PC-3 (cell line): ENCODE measurements around the gene FLNA. TPM values are rescaled to one million over a fixed set of nuclear protein-coding genes. Genes with fewer than 3 reads are reported as not detected.

Experiments
- ATAC-seq: fragments of 200-7000 bp; cut with Tn5 transposase; 2 replicates; pipeline ENCODE4 v1.9.1; 2020; ENCODE audit warnings: mild to moderate bottlenecking, moderate library complexity
- BruUV-seq: library from RNA; stranded (reverse); fragments of 400-500 nt; replicated peaks from 2 replicates; lab custom pipeline; 2021; lab: Mats Ljungman, UMichigan
- CTCF ChIA-PET: fragments of 300-600 bp; sonication (Branson Sonifier 250); formaldehyde crosslinking; loops from one replicate; lab custom pipeline; 2022; ENCODE audit warnings: antibody characterized with exemption; lab: Charles Lee
- POLR2A ChIA-PET: fragments of 300-600 bp; sonication (Branson Sonifier 250); formaldehyde crosslinking; loops from one replicate; lab custom pipeline; 2022; ENCODE audit warnings: antibody characterized with exemption; ENCODE audit not compliant: unreplicated experiment; lab: Charles Lee
- DNase-seq: peaks from one replicate; pipeline ENCODE4 v3.0.0-alpha.2; 2015
- H2AFZ ChIP-seq: fragments of 300-600 bp; sonication (generic); 2 replicates; pipeline ENCODE4 v1.6.0; 2016; ENCODE audit warnings: antibody characterized with exemption, low read length
- H3F3A ChIP-seq: fragments of 300-600 bp; sonication (generic); one replicate; pipeline ENCODE4 v1.6.0; 2017; ENCODE audit warnings: antibody characterized with exemption, low read length, control low read depth, mild to moderate bottlenecking; ENCODE audit not compliant: unreplicated experiment
- H3K27ac ChIP-seq: fragments of 300-600 bp; sonication (generic); 2 replicates; pipeline ENCODE4 v1.5.1; 2016; ENCODE audit warnings: mild to moderate bottlenecking, low read length
- H3K27me3 ChIP-seq: fragments of 300-600 bp; sonication (generic); 2 replicates; pipeline ENCODE4 v1.6.1; 2016; ENCODE audit warnings: low read length, mixed read lengths
- H3K36me3 ChIP-seq: fragments of 300-600 bp; sonication (generic); 2 replicates; pipeline ENCODE4 v1.6.1; 2016; ENCODE audit warnings: low read depth, mixed run types, low read length, mixed read lengths
- H3K4me1 ChIP-seq: fragments of 300-600 bp; sonication (generic); 2 replicates; pipeline ENCODE4 v1.5.1; 2016; ENCODE audit warnings: low read length; ENCODE audit not compliant: insufficient read depth
- H3K4me2 ChIP-seq: fragments of 300-600 bp; sonication (generic); 2 replicates; pipeline ENCODE4 v1.6.0; 2016; ENCODE audit warnings: low read length
- H3K4me3 ChIP-seq: fragments of 300-600 bp; sonication (generic); 2 replicates; pipeline ENCODE4 v1.5.1; 2016; ENCODE audit warnings: mild to moderate bottlenecking, low read length, mixed read lengths
- H3K79me2 ChIP-seq: fragments of 300-600 bp; sonication (generic); 2 replicates; pipeline ENCODE4 v1.6.1; 2017; ENCODE audit warnings: low read length, mixed read lengths
- H3K9ac ChIP-seq: fragments of 300-600 bp; sonication (generic); 2 replicates; pipeline ENCODE4 v1.6.0; 2016; ENCODE audit warnings: mild to moderate bottlenecking, low read length
- H3K9me2 ChIP-seq: fragments of 300-600 bp; sonication (generic); replicated peaks from 2 replicates; pipeline ENCODE4 v1.6.1; 2016; ENCODE audit warnings: mixed run types, low read length, mixed read lengths
- H3K9me3 ChIP-seq: fragments of 300-600 bp; sonication (generic); 2 replicates; pipeline ENCODE4 v1.6.1; 2016; ENCODE audit warnings: low read length, mixed read lengths
- H4K20me1 ChIP-seq: fragments of 300-600 bp; sonication (generic); 2 replicates; pipeline ENCODE4 v1.6.1; 2016; ENCODE audit warnings: low read length, mixed read lengths
- CTCF ChIP-seq: fragments of 300-600 bp; sonication (generic); conservative IDR thresholded peaks from 2 replicates; pipeline ENCODE4 v1.5.1; 2017; ENCODE audit warnings: antibody characterized with exemption, low read depth, mild to moderate bottlenecking, low read length
- EZH2 ChIP-seq: fragments of 300-600 bp; sonication (generic); IDR thresholded peaks from one replicate; pipeline ENCODE4 v1.6.1; 2017; ENCODE audit warnings: antibody characterized with exemption, mild to moderate bottlenecking, low read length; ENCODE audit not compliant: unreplicated experiment
- EZH2phosphoT487 ChIP-seq: fragments of 300-600 bp; sonication (generic); IDR thresholded peaks from 2 replicates; pipeline ENCODE4 v1.6.1; 2018; ENCODE audit warnings: mild to moderate bottlenecking, antibody characterized with exemption, low read length, borderline replicate concordance
- intact Hi-C: fragments of 100-400 bp; cut with micrococcal nuclease; formaldehyde crosslinking; loops from 2 replicates; pipeline ENCODE4 v1.9.0; 2023
- total RNA-seq: library from RNA; depleted of rRNA; stranded (reverse); fragments of >200 nt; gene quantifications from 2 replicates; pipeline ENCODE4 v1.2.3, GENCODE V29; 2014

Gene FLNA
- total RNA-seq, 1 experiment from 2014 or later = 2,058 TPM

DNA sequence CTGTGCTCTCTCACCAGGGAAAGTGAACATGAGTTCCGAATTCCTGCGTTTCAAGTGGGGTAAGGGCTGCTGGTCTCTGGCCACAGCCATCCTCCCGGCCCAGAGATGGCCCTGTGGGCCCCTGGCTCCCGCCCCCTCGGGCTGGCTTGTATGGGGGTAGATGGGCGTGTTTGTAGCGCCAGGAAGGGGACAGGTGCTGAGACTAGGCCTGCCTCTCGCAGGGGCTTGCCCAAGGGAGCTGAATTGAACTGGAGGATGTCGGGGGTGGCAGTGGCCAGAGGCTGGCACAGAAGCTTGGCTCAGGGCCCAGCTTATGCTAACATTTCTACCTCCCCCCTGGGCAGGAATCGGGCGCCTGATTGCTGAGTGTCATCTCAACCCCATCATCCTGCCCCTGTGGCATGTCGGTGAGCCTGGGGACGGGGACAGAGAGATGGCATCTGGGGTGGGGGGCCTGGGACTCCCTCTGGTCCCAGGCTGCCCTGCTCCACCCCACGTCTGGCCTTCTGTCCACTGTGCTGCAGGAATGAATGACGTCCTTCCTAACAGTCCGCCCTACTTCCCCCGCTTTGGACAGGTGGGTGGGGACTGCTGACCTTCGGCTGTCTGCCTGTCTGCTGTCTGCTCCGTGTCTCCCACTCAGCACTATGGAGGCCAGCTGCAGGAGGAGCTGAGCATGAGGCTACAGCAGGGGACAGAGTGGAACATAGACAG, 45.4 kb upstream of the FLNA start:
- no peak overlapping the region for H3K4me2 ChIP-seq
- H4K20me1 ChIP-seq = no peaks in the 10 kb centered on the region
- BruUV-seq = no TSS peak
- intact Hi-C loops = no loop called here
- no peaks in the 10 kb centered on the region for H3K27me3 ChIP-seq
- no peak overlapping the region for H3K4me3 ChIP-seq
- TF ChIP-seq EZH2phosphoT487 (no peak), EZH2 (no peak)
- no peaks in the 10 kb centered on the region for H3K9me2 ChIP-seq
- H3K36me3 ChIP-seq = no peaks in the 10 kb centered on the region
- no peaks in the 10 kb centered on the region for H3K79me2 ChIP-seq
- no peaks in the 10 kb centered on the region for H3K9me3 ChIP-seq
- H3K27ac ChIP-seq = no peak overlapping the region
- ChIA-PET CTCF (no interaction called here), POLR2A (no interaction called here)
- H2AFZ ChIP-seq = no peak overlapping the region
- H3F3A ChIP-seq = no peaks in the 10 kb centered on the region
- no peak overlapping the region for H3K9ac ChIP-seq
- ATAC-seq (no peak), DNase-seq (no peak)
- no peaks in the 10 kb centered on the region for H3K4me1 ChIP-seq

DNA sequence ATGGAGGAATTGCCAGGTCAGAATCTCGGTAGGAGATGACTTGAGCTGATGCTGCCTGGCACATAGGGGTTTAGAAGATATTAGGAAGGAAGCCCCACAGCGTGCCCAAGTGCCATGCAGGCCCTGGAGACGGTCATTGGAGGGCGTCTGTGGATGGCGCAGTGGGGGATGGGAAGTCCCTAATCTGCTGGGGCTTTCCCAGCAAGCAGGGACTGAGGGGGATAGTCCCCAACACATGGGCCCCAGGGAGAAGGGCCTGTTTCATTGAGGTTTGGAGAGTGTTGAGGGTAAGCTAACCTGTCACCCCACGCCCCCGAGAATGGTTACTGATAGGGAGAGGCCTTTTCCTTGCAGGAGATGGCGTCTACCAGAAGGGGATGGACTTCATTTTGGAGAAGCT, 44.8 kb upstream of the FLNA start:
- ChIA-PET CTCF (no interaction called here), POLR2A (interaction anchor here (0.6 kb wide), 1 partner anchor 55 kb away, joined by 5 read pairs; no protein-coding TSS in a partner anchor)

GRCh38 chrX:154417157-154417556, 42.7 kb upstream of the FLNA start:
- Histone ChIP-seq H3F3A (no peaks in the 10 kb centered on the region), H3K4me3 (no peak overlapping the region), H4K20me1 (no peaks in the 10 kb centered on the region), H2AFZ (no peak overlapping the region), H3K79me2 (no peaks in the 10 kb centered on the region), H3K27me3 (no peaks in the 10 kb centered on the region), H3K4me1 (peaks cover 9% of the 10 kb centered on the region), H3K27ac (no peak overlapping the region), H3K9me3 (no peaks in the 10 kb centered on the region), H3K9ac (no peak overlapping the region), H3K36me3 (no peaks in the 10 kb centered on the region), H3K9me2 (no peaks in the 10 kb centered on the region), H3K4me2 (no peak overlapping the region)
- TF ChIP-seq EZH2phosphoT487 (no peak), EZH2 (no peak), CTCF (no peak)
- ATAC-seq (no peak), DNase-seq (no peak)
- ChIA-PET CTCF (no interaction called here), POLR2A (no interaction called here)
- no TSS peak for BruUV-seq
- intact Hi-C loops = no loop called here

More for the DNA sequence above, 44.8 kb upstream of the FLNA start:
- TF ChIP-seq EZH2 = no peak
- no peak for TF ChIP-seq EZH2phosphoT487
- TF ChIP-seq CTCF = no peak
- no peaks in the 10 kb centered on the region for H3K27me3 ChIP-seq
- H4K20me1 ChIP-seq = no peaks in the 10 kb centered on the region
- no peak overlapping the region for H3K27ac ChIP-seq
- H3K9me3 ChIP-seq = no peaks in the 10 kb centered on the region
- H3K4me2 ChIP-seq = no peak overlapping the region
- no TSS peak for BruUV-seq
- H3K36me3 ChIP-seq = no peaks in the 10 kb centered on the region
- H3K4me3 ChIP-seq = no peak overlapping the region
- no peaks in the 10 kb centered on the region for H3K79me2 ChIP-seq
- intact Hi-C loops = no loop called here
- no peaks in the 10 kb centered on the region for H3F3A ChIP-seq
- ATAC-seq (no peak), DNase-seq (no peak)
- no peaks in the 10 kb centered on the region for H3K4me1 ChIP-seq
- no peak overlapping the region for H3K9ac ChIP-seq
- H3K9me2 ChIP-seq = no peaks in the 10 kb centered on the region
- no peak overlapping the region for H2AFZ ChIP-seq
